Activated CD8-positive, alpha-beta memory T cell treated with anti-CD3 and anti-CD28 coated beads, Interleukin-2, amount 50 U/mL, for 24 hours (primary cell): ENCODE measurements around the gene GLRX.
"Not testable (repeated sequence)": the region's sequence is repeated elsewhere in the genome, so short reads cannot be mapped to it uniquely, and the experiment has no call there.

Source experiments
- DNase-seq: peaks from one replicate; pipeline ENCODE4 v3.0.0-alpha.2; 2020; ENCODE audit errors: extremely low read depth

The GLRX gene

DNA sequence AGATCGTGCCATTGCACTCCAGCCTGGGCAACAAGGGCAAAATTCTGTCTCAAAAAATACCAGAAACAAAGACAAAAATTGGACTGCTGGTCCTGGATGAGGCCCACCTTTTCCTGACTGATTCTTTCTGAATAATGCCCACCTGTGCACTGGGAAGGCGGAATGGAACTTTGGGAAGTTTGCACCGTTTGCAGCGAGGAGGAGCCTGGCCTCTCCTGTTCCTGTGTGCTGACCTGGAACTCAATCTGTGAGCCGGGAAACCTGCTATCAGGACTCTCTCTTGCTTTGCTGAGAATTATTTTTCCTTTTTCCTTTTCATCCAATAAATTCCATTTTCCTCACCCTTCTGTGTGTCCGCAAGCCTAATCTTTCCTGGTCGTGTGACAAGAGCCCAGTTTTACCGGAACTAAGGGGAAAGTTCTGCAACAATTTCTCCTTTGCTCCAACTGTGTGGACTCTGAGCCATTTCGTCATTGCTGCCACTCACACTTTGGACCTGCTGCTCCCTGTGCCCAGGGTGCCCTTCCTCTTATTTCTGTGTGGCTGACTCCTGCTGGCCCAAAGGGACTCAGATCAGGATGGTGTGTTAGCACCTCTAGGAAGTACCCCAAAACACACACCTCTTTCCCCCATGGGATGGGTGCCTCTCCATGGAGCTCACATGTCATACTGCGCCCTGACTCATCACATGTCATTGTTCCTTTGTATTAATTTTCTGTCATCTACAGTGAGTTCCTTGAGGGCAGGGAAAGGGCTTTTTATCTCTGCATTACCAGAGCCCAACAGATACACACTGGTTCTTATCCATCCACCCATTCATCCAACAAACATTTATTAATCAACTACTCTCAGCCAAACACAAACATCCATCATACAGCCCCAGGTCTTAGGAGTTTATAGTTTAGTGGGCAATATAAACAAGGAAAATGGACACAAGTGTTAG lies 4.7 kb upstream of the GLRX start:
- no peak for DNase-seq

- DNase-seq = no peak
Measured at GRCh38 chr5:95825495-95825894, 3.0 kb upstream of the GLRX start.

- no peak for DNase-seq
Measured at GRCh38 chr5:95824747-95825146, 2.2 kb upstream of the GLRX start.

- no peak for DNase-seq
Measured at GRCh38 chr5:95823738-95824609, 1.4 kb upstream of the GLRX start.

GRCh38 chr5:95823218-95823737 lies 752 bp upstream of the GLRX start:
- DNase-seq = no peak

DNA sequence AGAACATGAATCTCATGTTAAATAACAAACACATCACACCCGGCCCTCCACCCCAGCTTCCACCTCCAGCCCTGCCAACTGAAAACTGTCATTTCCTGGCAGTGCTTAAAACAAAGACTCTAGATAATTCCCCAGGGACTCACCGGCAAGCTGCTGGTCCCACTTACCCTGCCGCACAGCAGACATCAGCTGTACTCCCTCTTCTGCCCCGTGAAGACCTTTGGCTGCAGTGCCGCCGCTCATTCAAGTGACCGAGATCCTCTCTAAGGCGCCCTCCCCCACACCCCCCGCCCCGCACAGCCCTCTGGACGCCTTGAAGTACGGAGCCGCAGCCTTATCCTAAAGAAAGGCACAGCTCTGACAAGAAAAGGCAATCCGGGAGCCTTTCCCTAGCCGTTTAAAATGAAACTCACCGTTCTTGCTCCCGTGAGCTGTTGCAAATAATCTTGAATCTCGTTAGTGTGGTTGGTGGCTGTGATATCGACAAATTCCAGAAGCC lies 434 bp downstream of the GLRX start:
- DNase-seq = no peak

- DNase-seq = no peak
Measured at GRCh38 chr5:95821110-95822021, 1.2 kb downstream of the GLRX start.

DNA sequence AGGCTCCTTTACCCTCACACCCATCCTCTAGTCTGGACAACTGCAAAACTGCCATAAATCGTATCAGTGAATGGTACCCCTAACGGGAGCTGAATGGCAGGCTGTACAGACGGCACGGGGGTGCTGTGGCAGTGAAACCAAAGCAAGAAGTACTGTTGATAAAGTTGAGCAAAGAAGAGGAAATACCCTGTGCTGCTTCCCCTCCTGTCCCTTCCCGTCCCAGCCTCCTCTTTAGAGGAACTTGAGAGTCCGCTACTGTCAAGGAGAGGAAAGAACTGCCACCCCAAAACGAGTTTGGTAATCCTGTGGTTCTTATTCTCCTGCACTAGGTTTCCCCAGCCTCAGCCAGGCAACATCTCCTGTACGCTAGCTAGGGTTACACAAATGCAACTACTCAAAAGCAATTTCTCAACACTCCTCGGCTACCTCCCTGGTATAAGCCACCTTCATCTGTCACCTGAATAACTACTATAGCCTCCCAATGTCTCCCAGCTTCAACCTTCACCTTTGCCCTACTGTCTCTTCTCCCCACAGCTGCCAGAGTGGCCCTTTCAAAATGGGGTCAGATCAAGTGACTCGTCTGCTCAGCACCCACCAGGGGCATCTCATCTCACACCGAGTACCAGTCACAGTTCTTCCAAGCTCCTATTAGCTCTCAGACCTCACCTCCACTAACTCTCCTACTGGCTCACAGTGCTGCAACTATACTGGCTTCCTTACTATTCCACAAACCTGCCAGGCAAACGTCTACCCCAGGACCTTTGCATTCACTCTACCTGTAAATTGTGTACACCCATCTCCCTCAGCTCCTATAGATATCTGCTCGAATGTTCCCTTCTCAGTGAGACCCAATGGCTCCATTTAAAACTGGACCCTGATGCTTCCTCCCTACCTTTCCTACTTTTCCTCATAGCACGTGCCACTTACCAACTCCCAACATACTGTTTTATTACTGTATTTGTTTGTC lies 4.1 kb downstream of the GLRX start:
- DNase-seq = no peak

GRCh38 chr5:95817430-95817829 lies 5.1 kb downstream of the GLRX start:
- DNase-seq = no peak

DNA sequence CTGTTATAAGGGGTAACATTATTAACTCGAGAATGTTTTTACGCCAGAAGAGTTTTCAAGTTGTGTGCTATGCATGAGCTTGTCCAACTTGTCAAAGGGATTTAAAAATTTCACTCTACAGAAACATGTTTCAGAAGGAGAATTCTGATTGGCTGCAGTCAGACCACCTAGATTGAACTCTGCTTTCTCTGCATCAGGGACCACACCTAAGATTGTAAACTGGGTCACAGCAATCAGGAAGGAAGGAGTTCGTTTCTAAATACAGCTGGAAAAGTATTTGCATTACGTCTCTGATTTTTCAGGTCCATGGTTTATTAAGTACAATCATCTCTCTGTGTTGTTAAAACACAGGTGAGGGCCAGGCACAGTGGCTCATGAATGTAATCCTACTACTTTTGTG lies 5.8 kb downstream of the GLRX start:
- no peak for DNase-seq

DNA sequence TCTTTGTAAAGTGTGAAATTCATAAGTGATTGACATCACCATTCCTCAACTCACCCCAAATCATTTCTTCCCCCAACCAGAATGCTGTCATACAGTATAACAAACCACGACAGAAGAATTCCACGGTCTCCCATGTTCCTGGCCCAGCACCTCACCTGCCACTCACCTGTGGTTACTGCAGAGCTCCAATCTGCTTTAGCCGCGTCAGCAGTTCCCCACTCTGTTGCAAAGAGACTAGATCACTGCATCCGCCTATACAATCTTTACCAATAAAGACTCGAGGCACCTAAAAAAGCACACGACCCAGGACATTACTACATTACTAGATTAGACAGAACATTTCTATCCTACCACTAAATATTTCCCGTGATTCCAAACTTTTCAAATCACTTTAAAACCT lies 6.2 kb downstream of the GLRX start:
- DNase-seq = no peak

DNA sequence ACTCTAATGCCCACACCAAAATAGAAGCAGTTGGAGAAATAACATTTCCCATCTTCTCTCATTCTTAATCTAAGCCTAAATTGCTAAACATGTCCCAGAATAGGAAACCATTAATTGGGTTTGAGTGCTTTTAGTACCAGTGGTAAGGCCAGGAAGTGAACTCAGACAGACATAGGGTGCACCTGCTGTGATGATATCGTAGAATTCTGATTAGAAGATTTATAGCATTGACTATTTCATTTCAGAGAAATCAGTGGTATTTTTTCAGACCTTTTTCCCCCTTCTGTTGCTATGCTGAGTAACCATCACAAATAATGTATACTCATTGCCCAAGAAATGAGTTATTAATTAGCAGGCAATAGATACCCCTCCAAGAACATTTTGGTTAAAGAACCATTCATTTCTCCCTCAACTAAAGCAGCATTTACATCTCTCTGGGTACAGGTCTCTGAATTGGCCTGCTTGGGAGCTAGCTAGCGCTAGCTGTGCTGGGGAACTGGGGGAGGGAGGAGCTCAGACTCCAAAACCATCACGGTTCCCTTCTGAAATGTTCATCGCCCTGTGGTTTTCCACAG lies 7.3 kb downstream of the GLRX start:
- DNase-seq = no peak

DNA sequence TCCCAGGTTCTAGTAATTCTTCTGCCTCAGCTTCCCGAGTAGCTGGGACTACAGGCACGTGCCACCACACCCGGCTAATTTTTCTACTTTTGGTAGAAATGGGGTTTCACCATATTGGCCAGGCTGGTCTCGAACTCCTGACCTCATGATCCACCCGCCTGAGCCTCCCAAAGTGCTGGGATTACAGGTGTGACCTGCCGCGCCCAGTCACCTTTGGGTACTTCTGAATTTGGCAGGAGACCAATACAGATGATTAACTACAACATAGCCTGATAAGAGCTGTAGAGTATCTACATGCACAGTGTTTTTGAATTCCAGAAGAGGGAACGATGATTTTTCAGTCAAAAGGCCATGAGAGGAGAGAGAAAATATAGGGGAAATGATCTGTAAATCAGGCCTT lies 9.5 kb downstream of the GLRX start:
- not testable (repeated sequence) for DNase-seq

DNA sequence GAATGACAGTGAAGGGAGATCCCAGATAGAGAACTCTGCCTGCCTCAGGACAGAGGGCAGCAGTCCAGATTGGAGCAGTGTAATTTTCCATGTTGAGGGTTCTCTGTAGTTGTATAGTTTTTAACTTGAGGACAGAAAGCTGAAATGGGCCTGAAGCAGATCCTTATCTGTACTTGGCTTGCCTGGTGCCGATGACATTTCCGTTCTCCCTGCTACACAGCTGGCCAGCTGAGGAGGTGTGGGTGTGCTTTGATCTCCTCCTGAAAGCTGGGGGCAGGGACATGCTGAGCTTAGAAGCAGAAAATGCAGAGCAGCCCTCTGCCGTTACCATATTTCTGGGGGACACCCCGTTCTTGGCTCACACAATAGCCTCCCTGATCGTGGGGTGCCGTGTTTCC lies 10.5 kb downstream of the GLRX start:
- no peak for DNase-seq

DNA sequence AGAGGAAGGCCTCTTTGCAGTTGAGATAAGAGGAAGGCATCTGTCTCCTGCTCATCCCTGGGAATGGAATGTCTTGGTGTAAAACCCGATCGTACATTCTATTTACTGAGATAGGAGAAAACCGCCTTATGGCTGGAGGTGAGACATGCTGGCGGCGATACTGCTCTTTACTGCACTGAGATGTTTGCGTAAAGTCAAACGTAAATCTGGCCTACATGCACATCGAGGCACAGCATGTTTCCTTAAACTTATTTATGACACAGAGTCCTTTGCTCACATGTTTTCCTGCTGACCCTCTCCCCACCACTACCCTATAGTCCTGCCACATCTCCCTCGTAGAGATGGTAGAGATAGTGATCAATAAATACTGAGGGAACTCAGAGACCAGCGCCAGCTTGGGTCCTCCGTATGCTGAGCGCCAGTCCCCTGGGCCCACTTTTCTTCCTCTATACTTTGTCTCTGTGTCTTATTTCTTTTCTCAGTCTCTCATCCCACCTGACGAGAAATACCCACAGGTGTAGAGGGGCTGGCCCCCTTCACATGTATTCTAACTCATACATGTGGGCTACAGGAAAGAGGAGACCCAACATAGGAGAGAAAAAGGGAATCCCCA lies 11.0 kb downstream of the GLRX start:
- not testable (repeated sequence) for DNase-seq

- not testable (repeated sequence) for DNase-seq
Measured at GRCh38 chr5:95811126-95811423, 11.5 kb downstream of the GLRX start.

DNA sequence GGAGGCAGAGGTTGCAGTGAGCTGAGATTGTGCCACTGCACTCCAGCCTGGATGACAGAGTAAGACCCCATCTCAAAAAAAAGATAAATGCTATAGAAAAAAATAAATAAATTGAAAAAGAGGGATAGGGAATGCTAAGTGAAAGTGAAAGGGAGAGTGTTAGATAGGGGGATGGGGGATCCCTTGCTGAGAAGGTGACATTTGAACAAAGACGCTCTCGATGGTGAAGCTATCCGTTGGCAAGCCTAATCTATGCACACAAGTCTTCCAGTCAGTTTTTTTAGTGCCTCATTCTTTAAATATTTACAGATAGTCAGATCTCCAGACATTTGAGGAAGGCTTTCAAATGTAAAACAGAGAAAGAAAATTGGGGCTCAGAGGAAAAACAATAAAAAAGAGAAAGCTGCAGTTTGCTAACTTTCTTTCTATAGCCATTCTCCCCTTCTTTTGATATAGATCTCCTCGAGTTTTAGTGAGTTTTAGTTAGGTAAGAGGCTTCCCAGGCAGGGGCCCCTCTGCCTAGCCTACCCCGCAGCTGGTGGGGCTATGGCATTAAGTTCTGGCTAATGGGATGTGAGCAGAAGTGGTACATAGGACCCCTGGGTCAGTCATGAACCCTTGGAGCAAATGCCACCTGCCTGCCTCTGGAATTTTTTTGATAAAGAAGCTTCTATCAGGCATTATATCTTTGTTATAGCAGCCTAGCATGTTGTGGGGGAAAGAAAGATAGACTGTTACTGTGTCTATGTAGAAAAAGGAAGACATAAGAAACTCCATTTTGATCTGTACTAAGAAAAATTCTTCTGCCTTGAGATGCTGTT lies 12.0 kb downstream of the GLRX start:
- DNase-seq = no peak

- no peak for DNase-seq
Measured at GRCh38 chr5:95809414-95809960, 13.0 kb downstream of the GLRX start.
